ENCODE measurements around the gene INPP5A. TPM values are rescaled to one million over a fixed set of nuclear protein-coding genes. Genes with fewer than 3 reads are reported as not detected.

Gene INPP5A
- total and polyA plus RNA-seq, 9 of the 15 experiments (the other 6 are each of a cell fraction or from before 2014, with no cell fraction given) = 0.66 to 11.6 (median 7.7) TPM

GRCh38 chr10:132696204-132696603, 158.6 kb downstream of the INPP5A start (continued):
- TF ChIP-seq MGA (IDR thresholded peaks at IDR 0.05) = no peak
- no peak for TF ChIP-seq PBX2 (CRISPR knock-in tag; IDR thresholded peaks at IDR 0.05; ENCODE audit: low read depth)
- no peak for TF ChIP-seq PBX2 (tag; conservative IDR thresholded peaks at IDR 0.05; ENCODE audit: low read depth)
- no peak for TF ChIP-seq CBX8 (IDR thresholded peaks at IDR 0.05; ENCODE audit: borderline replicate concordance, extremely low read depth, low read depth, low read length, poor library complexity, severe bottlenecking)

Measured in K562 (cell line).